ENCODE measurements around the gene GMPPB. TPM values are rescaled to one million over a fixed set of nuclear protein-coding genes. Genes with fewer than 3 reads are reported as not detected.

Gene GMPPB
- polyA plus RNA-seq (2013), result 5.9 TPM

DNA sequence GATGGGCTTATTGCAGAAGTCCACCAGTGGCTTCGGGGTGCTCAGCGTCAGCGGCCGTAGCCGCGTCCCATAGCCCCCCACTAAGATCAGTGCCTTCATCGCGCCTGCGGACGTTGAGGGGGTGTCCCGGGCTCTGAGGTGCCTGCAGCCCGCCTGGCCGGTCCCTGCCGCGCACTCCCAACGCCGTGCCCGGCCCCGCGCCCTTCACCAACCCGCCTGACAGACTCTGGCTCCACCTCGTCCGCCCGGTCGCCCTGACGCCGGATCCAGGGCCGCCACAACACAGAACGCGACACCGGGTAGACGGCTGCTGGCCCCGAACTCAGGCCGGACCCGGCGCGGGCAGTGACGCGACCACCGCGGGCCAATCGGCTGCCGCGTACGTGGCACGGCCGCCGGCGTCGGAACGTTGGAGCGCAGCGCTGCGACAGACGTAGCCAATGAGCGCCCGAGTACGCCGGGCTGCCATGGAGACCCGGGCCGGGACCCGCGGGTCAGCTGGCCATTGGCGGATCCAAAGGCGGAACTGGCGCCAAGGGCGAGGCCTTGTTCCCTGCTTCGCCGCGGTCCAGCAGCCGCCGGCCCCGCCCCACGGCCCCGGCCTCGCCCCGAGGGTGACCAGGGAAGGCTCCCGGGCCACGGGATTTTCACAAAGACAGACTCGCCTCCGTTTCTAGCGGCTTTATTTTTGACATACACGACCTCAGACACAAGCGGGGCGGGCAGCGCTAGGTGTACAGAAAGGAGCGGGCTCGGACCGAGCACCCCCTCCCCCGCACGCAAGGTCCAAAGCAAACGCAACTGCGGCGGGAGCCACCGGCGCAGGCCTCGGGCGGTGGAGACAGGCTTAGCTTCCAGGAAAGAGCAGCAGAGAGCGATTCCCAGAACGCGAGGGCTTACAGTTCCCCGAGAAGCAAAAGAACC is at the start of gene GMPPB:
Gene GMPPB, minus strand, starts transcription at position 324 of the 924 bp plus-strand sequence. Its CDS starts 225 bp downstream, at position 99.
- Histone ChIP-seq H3K27ac (ENCODE audit: insufficient read depth in 1 of 2, low read depth in 1 of 2, low read length in 2 of 2, poor library complexity in 1 of 2, severe bottlenecking in 2 of 2) (peak within 1 kb of the TSS; percentile 85 to 93), H3K27me3 (replicated peaks in 2 of 5; ENCODE audit: control insufficient read depth in 4 of 5, insufficient read depth in 5 of 5, low read length in 4 of 5) (no peaks in the 10 kb centered on the region), H3K4me1 (ENCODE audit: control extremely low read depth in 1 of 4, control insufficient read depth in 4 of 4, insufficient read depth in 4 of 4, low read length in 3 of 4) (peaks cover 0 to 38% (median 27%) of the 10 kb centered on the region in 4 experiments), H3K4me3 (ENCODE audit: control insufficient read depth in 1 of 7, extremely low read depth in 1 of 7, insufficient read depth in 4 of 7, low read depth in 2 of 7, low read length in 6 of 7) (peak within 1 kb of the TSS; percentile 85 to 96 (median 93)), H3K9me3 (ENCODE audit: control extremely low read depth in 1 of 5, control insufficient read depth in 4 of 5, insufficient read depth in 2 of 5, low read depth in 1 of 5, low read length in 4 of 5) (no peaks in the 10 kb centered on the region), H3K36me3 (ENCODE audit: control insufficient read depth in 4 of 4, insufficient read depth in 4 of 4, low read length in 3 of 4) (peaks cover 3 to 58% (median 43%) of the 10 kb centered on the region in 4 experiments)
- CTCF ChIA-PET, result no interaction called here
- DNase-seq, result peak; percentile 92 to 96 (median 95)
- POLR2A ChIA-PET, result no interaction called here
- 0% methylated on average over 71 of the region's 102 CpGs for WGBS (ENCODE audit: insufficient coverage)

DNA sequence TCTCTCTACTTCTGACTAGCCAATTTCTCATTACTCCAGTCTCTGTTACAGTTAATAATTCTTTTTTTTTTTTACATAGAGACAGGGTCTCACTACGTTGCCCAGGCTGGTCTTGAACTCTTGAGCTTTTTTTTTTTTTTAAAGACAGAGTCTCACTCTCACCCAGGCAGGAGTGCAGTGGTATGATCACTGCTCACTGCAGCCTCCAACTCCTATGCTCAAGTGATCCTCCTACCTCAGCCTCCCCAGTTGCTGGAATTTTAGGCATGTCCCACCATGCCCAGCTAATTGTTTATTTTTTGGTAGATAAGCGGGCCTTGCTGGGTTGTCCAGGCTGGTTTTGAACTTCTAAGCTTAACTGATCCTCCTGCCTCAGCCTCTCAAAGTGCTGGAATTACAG is 49.0 kb upstream of the GMPPB start:
- peaks cover 3 to 30% (median 17%) of the 10 kb centered on the region in 4 experiments for H3K36me3 ChIP-seq (ENCODE audit: control insufficient read depth in 4 of 4, insufficient read depth in 4 of 4, low read length in 3 of 4)
- ChIA-PET CTCF (interaction anchor here (0.9 to 2.9 kb wide), 4 partner anchors 11 to 103 kb away, joined by 3 to 12 read pairs (median 4); no protein-coding TSS in a partner anchor), POLR2A (interaction anchor here (0.8 to 1.3 kb wide), 2 partner anchors 9 to 13 kb away, joined by 3 to 4 read pairs; partner anchors contain the start of gene IP6K1)
- H3K27me3 ChIP-seq (replicated peaks in 2 of 5; ENCODE audit: control insufficient read depth in 4 of 5, insufficient read depth in 5 of 5, low read length in 4 of 5), result no peaks in the 10 kb centered on the region
- H3K4me3 ChIP-seq (ENCODE audit: control insufficient read depth in 1 of 7, extremely low read depth in 1 of 7, insufficient read depth in 4 of 7, low read depth in 2 of 7, low read length in 6 of 7), result no peak overlapping the region
- no peaks in the 10 kb centered on the region for H3K4me1 ChIP-seq (ENCODE audit: control extremely low read depth in 1 of 4, control insufficient read depth in 4 of 4, insufficient read depth in 4 of 4, low read length in 3 of 4)
- no peak for DNase-seq
- H3K9me3 ChIP-seq (ENCODE audit: control extremely low read depth in 1 of 5, control insufficient read depth in 4 of 5, insufficient read depth in 2 of 5, low read depth in 1 of 5, low read length in 4 of 5), result no peaks in the 10 kb centered on the region
- WGBS (ENCODE audit: insufficient coverage), result 100% methylated on average over 1 of the region's 2 CpGs
- no peak overlapping the region for H3K27ac ChIP-seq (ENCODE audit: insufficient read depth in 1 of 2, low read depth in 1 of 2, low read length in 2 of 2, poor library complexity in 1 of 2, severe bottlenecking in 2 of 2)

DNA sequence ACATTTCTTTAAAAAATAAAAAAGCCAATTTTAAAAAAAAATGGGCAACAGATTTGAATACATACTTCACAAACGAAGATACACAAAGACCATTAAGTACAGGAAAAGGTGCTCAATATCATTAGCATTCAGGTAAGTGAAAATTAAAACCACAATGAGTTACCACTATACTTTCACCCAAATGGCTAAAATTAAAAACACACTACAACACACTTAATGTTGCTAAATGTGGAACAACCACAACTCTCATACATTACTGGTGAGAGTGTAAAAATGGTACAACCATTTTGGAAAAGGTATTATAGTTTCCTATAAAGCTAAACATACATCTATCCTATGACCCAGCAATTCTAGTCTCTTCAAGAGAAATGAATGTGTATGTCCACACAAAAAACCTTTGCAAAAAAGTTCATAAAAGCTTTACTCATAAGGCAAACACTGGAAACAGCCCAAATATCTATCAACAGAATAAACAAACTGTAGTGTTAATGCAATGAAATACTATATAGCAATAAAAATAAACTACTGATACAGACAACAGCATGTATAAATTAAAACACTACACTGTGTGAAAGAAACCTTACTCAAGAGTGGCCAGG is 47.7 kb upstream of the GMPPB start:
- H3K36me3 ChIP-seq (ENCODE audit: control insufficient read depth in 4 of 4, insufficient read depth in 4 of 4, low read length in 3 of 4), result peaks cover 3 to 22% (median 13%) of the 10 kb centered on the region in 4 experiments
- H3K4me1 ChIP-seq (ENCODE audit: control extremely low read depth in 1 of 4, control insufficient read depth in 4 of 4, insufficient read depth in 4 of 4, low read length in 3 of 4), result no peaks in the 10 kb centered on the region
- H3K9me3 ChIP-seq (ENCODE audit: control extremely low read depth in 1 of 5, control insufficient read depth in 4 of 5, insufficient read depth in 2 of 5, low read depth in 1 of 5, low read length in 4 of 5), result no peaks in the 10 kb centered on the region
- 100% methylated on average over 1 of the region's 1 CpG for WGBS (ENCODE audit: insufficient coverage)
- POLR2A ChIA-PET, result interaction anchor here (0.6 to 1.3 kb wide), 2 partner anchors 14 to 23 kb away, joined by 4 read pairs; partner anchors contain the start of gene IP6K1
- no peaks in the 10 kb centered on the region for H3K27me3 ChIP-seq (replicated peaks in 2 of 5; ENCODE audit: control insufficient read depth in 4 of 5, insufficient read depth in 5 of 5, low read length in 4 of 5)
- no peak for DNase-seq
- CTCF ChIA-PET, result interaction anchor here (1.0 to 1.5 kb wide), 2 partner anchors 10 to 12 kb away, joined by 4 to 6 read pairs; no protein-coding TSS in a partner anchor
- no peak overlapping the region for H3K27ac ChIP-seq (ENCODE audit: insufficient read depth in 1 of 2, low read depth in 1 of 2, low read length in 2 of 2, poor library complexity in 1 of 2, severe bottlenecking in 2 of 2)
- H3K4me3 ChIP-seq (ENCODE audit: control insufficient read depth in 1 of 7, extremely low read depth in 1 of 7, insufficient read depth in 4 of 7, low read depth in 2 of 7, low read length in 6 of 7), result no peak overlapping the region

DNA sequence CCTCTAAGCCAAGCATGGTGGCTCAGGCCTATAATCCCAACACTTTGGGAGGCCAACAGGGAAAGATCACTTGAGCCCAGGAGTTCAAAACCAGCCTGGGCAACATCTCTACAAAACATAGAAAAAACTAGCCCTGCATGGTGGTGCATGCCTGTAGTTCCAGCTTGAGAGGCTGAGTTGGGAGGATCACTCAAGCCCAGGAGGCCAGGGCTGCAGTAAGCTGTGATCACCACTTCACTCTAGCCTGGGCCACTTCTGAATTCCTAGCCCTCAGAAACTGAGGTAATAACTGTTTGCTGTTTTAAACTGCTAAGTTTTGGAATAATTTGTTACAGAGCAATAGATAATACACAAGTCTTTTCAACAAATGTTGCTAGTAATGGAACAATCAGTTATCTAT is 46.2 kb upstream of the GMPPB start:
- peaks cover 4 to 17% (median 6%) of the 10 kb centered on the region in 4 experiments for H3K36me3 ChIP-seq (ENCODE audit: control insufficient read depth in 4 of 4, insufficient read depth in 4 of 4, low read length in 3 of 4)
- H3K4me1 ChIP-seq (ENCODE audit: control extremely low read depth in 1 of 4, control insufficient read depth in 4 of 4, insufficient read depth in 4 of 4, low read length in 3 of 4), result no peaks in the 10 kb centered on the region
- ChIA-PET POLR2A (no interaction called here), CTCF (interaction anchor here (1.0 kb wide), 1 partner anchor 69 kb away, joined by 3 read pairs; no protein-coding TSS in a partner anchor)
- no peaks in the 10 kb centered on the region for H3K9me3 ChIP-seq (ENCODE audit: control extremely low read depth in 1 of 5, control insufficient read depth in 4 of 5, insufficient read depth in 2 of 5, low read depth in 1 of 5, low read length in 4 of 5)
- no peak overlapping the region for H3K4me3 ChIP-seq (ENCODE audit: control insufficient read depth in 1 of 7, extremely low read depth in 1 of 7, insufficient read depth in 4 of 7, low read depth in 2 of 7, low read length in 6 of 7)
- no peaks in the 10 kb centered on the region for H3K27me3 ChIP-seq (replicated peaks in 2 of 5; ENCODE audit: control insufficient read depth in 4 of 5, insufficient read depth in 5 of 5, low read length in 4 of 5)
- peak overlapping the region in 1 of 2 experiments; percentile 9 for H3K27ac ChIP-seq (ENCODE audit: insufficient read depth in 1 of 2, low read depth in 1 of 2, low read length in 2 of 2, poor library complexity in 1 of 2, severe bottlenecking in 2 of 2)
- DNase-seq, result no peak

DNA sequence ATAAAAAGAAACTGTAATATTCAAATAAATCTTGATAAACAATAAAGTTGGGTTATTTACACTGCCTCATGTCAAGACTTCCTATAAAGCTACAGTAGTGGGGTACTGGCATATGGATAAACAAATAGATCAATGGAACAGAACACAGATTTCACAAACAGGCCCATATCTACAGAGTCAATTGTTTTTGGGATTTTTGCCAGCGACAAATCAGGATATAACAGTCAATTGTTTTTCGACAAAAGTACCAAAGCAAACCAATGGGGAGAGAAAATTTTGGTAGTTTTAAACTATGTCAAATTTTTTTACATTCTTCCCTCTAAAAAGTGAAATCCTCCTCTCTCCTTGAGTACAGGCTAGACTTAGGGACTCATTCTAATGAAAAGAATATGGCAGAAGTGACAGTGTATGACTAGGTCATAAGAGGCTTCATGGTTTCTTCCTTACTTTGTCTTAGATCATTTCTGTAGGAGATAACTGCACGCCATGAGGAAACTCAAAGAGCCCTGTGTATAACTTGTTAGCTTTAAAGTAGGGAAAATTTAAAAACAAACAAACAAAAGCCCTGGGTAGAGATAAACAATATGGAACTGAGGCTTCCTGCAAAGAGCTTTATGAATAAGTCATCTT is 45.6 kb upstream of the GMPPB start:
- ChIA-PET POLR2A (no interaction called here), CTCF (interaction anchor here (1.0 to 1.5 kb wide), 2 partner anchors 12 to 68 kb away, joined by 3 read pairs; no protein-coding TSS in a partner anchor)
- Histone ChIP-seq H3K36me3 (ENCODE audit: control insufficient read depth in 4 of 4, insufficient read depth in 4 of 4, low read length in 3 of 4) (peaks cover 4 to 21% (median 7%) of the 10 kb centered on the region in 4 experiments), H3K27ac (ENCODE audit: insufficient read depth in 1 of 2, low read depth in 1 of 2, low read length in 2 of 2, poor library complexity in 1 of 2, severe bottlenecking in 2 of 2) (peak overlapping the region in 1 of 2 experiments; percentile 9), H3K27me3 (replicated peaks in 2 of 5; ENCODE audit: control insufficient read depth in 4 of 5, insufficient read depth in 5 of 5, low read length in 4 of 5) (no peaks in the 10 kb centered on the region), H3K4me3 (ENCODE audit: control insufficient read depth in 1 of 7, extremely low read depth in 1 of 7, insufficient read depth in 4 of 7, low read depth in 2 of 7, low read length in 6 of 7) (no peak overlapping the region), H3K4me1 (ENCODE audit: control extremely low read depth in 1 of 4, control insufficient read depth in 4 of 4, insufficient read depth in 4 of 4, low read length in 3 of 4) (no peaks in the 10 kb centered on the region), H3K9me3 (ENCODE audit: control extremely low read depth in 1 of 5, control insufficient read depth in 4 of 5, insufficient read depth in 2 of 5, low read depth in 1 of 5, low read length in 4 of 5) (no peaks in the 10 kb centered on the region)
- no peak for DNase-seq
- WGBS (ENCODE audit: insufficient coverage), result 100% methylated on average over 1 of the region's 3 CpGs

DNA sequence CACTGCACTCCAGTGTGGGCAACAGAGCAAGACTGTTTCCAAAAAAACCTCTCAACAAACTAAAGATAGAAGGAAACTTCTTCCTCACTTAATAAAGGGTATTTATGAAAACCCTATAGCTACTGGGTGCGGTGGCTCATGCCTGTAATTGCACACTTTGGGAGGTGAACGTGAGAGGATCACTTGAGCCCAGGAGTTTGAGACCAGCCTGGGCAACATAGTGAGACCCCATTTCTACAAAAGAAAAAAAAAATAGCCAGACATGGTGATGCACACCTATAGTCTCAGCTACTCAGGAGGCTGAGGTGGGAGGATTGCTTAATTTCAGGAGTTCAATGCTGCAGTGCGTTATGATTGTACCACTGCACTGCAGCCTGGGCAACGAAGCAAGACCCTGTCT is 40.2 kb upstream of the GMPPB start:
- no peaks in the 10 kb centered on the region for H3K4me1 ChIP-seq (ENCODE audit: control extremely low read depth in 1 of 4, control insufficient read depth in 4 of 4, insufficient read depth in 4 of 4, low read length in 3 of 4)
- no peak for DNase-seq
- POLR2A ChIA-PET, result interaction anchor here (0.5 kb wide), 1 partner anchor 25 kb away, joined by 3 read pairs; no protein-coding TSS in a partner anchor
- H3K4me3 ChIP-seq (ENCODE audit: control insufficient read depth in 1 of 7, extremely low read depth in 1 of 7, insufficient read depth in 4 of 7, low read depth in 2 of 7, low read length in 6 of 7), result no peak overlapping the region
- peaks cover 3 to 16% (median 9%) of the 10 kb centered on the region in 4 experiments for H3K36me3 ChIP-seq (ENCODE audit: control insufficient read depth in 4 of 4, insufficient read depth in 4 of 4, low read length in 3 of 4)
- no CpG with 5 or more reads among the region's 4 CpGs for WGBS (ENCODE audit: insufficient coverage)
- CTCF ChIA-PET, result no interaction called here
- H3K27ac ChIP-seq (ENCODE audit: insufficient read depth in 1 of 2, low read depth in 1 of 2, low read length in 2 of 2, poor library complexity in 1 of 2, severe bottlenecking in 2 of 2), result no peak overlapping the region
- no peaks in the 10 kb centered on the region for H3K9me3 ChIP-seq (ENCODE audit: control extremely low read depth in 1 of 5, control insufficient read depth in 4 of 5, insufficient read depth in 2 of 5, low read depth in 1 of 5, low read length in 4 of 5)
- H3K27me3 ChIP-seq (replicated peaks in 2 of 5; ENCODE audit: control insufficient read depth in 4 of 5, insufficient read depth in 5 of 5, low read length in 4 of 5), result no peaks in the 10 kb centered on the region

Data from common myeloid progenitor, CD34-positive (primary cell).